Esophagus (tissue), 2 donors: ENCODE measurements around the gene KIFC1. TPM values are rescaled to one million over a fixed set of nuclear protein-coding genes. Genes with fewer than 3 reads are reported as not detected.
A peak's percentile ranks its signal among the peaks of the same experiment; 100 is the strongest.

Source experiments
- H3K27ac ChIP-seq, 2 donors: one replicate each; pipeline ENCODE4 v1.5.1; 2013; ENCODE audit warnings: low read depth in 2 of 2, mild to moderate bottlenecking in 2 of 2, inconsistent platforms in 1 of 2, low read length in 1 of 2, moderate library complexity in 1 of 2
- H3K27me3 ChIP-seq, 2 donors: one replicate each; pipeline ENCODE4 v1.6.1; 2013; ENCODE audit warnings: low read length in 2 of 2, control low read depth in 1 of 2, mild to moderate bottlenecking in 1 of 2; ENCODE audit not compliant: insufficient read depth in 2 of 2, control insufficient read depth in 1 of 2
- H3K36me3 ChIP-seq, 2 donors: one replicate each; pipeline ENCODE4 v1.6.1; 2013; ENCODE audit warnings: low read length in 1 of 2; ENCODE audit not compliant: control insufficient read depth in 2 of 2, insufficient read depth in 2 of 2
- H3K4me1 ChIP-seq, 2 donors: one replicate each; pipeline ENCODE4 v1.6.1; 2013; ENCODE audit warnings: low read length in 1 of 2; ENCODE audit not compliant: control insufficient read depth in 2 of 2, insufficient read depth in 2 of 2
- H3K4me3 ChIP-seq, 2 donors: one replicate each; pipeline ENCODE4 v1.5.1; 2013; ENCODE audit warnings: low read length in 2 of 2, mild to moderate bottlenecking in 2 of 2, low read depth in 1 of 2, moderate library complexity in 1 of 2
- H3K9me3 ChIP-seq, 2 donors: one replicate each; pipeline ENCODE4 v1.6.1; 2013; ENCODE audit warnings: mild to moderate bottlenecking in 2 of 2, low read depth in 1 of 2, low read length in 1 of 2, moderate library complexity in 1 of 2; ENCODE audit not compliant: control insufficient read depth in 2 of 2, insufficient read depth in 1 of 2
- WGBS, 2 donors: extraction: QIAGEN DNeasy Blood & Tissue Kit; methylation state at CpG; one replicate each; pipeline ENCODE4 v1.1.7; 2013; 5-methylcytosine and 5-hydroxymethylcytosine counted together
- polyA plus RNA-seq, 2 donors: library from polyadenylated mRNA; stranded (reverse); fragments of 200-250 nt; gene quantifications; one replicate each; pipeline ENCODE4 v1.2.3, GENCODE V29; 2013
- donor health status: healthy with polysubstance abuse.
- donor health status: Bipolar disorder and iron deficiency.

The KIFC1 gene
- polyA plus RNA-seq, 2 donors, result 12.5 to 15.0 TPM

GRCh38 chr6:33453393-33454008, 61.9 kb downstream of the KIFC1 start:
- peak overlapping the region; percentile 74 to 82 for H3K4me3 ChIP-seq
- H3K4me1 ChIP-seq, result peaks cover 4 to 5% of the 10 kb centered on the region in 2 donors
- H3K27me3 ChIP-seq, result no peaks in the 10 kb centered on the region
- no peak overlapping the region for H3K27ac ChIP-seq
- H3K36me3 ChIP-seq, result peaks cover 0 to 4% of the 10 kb centered on the region in 2 donors
- H3K9me3 ChIP-seq, result no peaks in the 10 kb centered on the region
- WGBS, 2 donors, result 3 to 5% methylated on average over 12 of the region's 12 CpGs

DNA sequence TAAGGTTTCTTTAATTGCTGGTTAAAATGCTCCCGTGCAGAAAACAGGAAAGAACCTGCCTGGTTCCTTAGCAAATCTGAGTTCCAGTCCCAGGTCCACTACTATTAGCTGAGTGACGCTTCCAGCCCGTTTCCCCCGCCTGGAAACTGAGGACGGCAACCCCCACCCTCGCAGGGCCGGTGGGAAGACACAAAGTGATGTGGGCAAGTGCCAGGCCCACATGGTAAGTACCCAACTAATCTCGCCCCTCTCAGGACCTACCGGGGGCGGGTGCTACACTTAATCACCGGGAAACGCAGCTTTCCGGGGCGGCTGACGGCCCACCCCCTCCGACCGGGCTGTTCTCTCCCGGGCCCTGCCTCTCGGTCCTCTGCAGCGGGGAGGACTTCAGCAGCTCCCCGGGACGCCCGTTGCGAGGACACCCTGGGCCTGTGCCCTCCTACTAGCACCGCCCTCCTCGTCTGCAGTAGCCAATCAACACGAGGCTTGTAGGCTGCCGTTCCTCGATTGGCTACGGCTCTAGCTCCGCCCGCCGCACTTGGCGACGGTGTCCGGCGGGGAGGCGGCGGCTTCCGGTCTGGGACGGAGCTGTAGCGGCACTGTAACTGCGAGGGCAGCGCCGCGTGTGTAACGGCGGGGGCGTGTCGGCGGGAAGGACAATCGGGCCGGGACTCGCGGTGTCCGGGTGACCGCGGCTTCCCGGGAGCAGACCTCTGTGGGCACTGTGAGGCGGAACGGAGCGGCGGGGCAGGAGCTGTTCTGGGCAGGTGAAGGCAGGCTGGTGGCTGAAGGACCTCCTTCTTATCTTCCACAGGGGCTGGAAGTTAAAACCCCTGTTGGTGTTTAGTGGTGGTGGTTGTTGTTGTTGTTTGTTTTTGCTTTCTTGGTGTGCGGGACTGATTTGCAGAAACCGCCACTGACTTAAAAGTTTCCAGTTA, 62.7 kb downstream of the KIFC1 start, which contains the start of gene ZBTB9:
TSS of gene ZBTB9 (plus strand) at position 568 of the 938 bp plus-strand sequence. CDS start 525 bp downstream, outside the sequence.
- no peaks in the 10 kb centered on the region for H3K36me3 ChIP-seq
- peak within 1 kb of the TSS; percentile 82 to 88 for H3K4me3 ChIP-seq
- H3K9me3 ChIP-seq, result no peaks in the 10 kb centered on the region
- WGBS, 2 donors, result 0% methylated on average over 64 to 65 of the region's 65 CpGs
- peaks cover 4 to 5% of the 10 kb centered on the region in 2 donors for H3K4me1 ChIP-seq
- H3K27me3 ChIP-seq, result no peaks in the 10 kb centered on the region
- peak within 1 kb of the TSS; percentile 65 to 70 for H3K27ac ChIP-seq

GRCh38 chr6:33455051-33455450, 63.4 kb downstream of the KIFC1 start:
- Histone ChIP-seq H3K9me3 (no peaks in the 10 kb centered on the region), H3K36me3 (no peaks in the 10 kb centered on the region), H3K27ac (no peak overlapping the region), H3K27me3 (no peaks in the 10 kb centered on the region), H3K4me3 (peak overlapping the region; percentile 82 to 88), H3K4me1 (peaks cover 4 to 5% of the 10 kb centered on the region in 2 donors)
- WGBS, 2 donors, result 41 to 45% methylated on average over 16 of the region's 16 CpGs

DNA sequence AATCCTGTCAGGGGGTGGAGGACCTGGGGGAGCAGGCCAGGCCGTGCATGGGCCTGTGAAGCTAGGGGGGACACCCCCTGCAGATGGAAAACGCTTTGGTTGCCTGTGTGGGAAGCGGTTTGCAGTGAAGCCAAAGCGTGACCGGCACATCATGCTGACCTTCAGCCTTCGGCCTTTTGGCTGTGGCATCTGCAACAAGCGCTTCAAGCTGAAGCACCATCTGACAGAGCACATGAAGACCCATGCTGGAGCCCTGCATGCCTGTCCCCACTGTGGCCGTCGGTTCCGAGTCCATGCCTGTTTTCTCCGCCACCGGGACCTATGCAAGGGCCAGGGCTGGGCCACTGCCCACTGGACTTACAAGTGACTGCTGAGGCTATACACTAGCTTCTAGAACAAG, 64.5 kb downstream of the KIFC1 start:
- H3K9me3 ChIP-seq, result no peaks in the 10 kb centered on the region
- no peaks in the 10 kb centered on the region for H3K27me3 ChIP-seq
- no peak overlapping the region for H3K27ac ChIP-seq
- no peak overlapping the region for H3K4me3 ChIP-seq
- peaks cover 4 to 5% of the 10 kb centered on the region in 2 donors for H3K4me1 ChIP-seq
- no peaks in the 10 kb centered on the region for H3K36me3 ChIP-seq
- WGBS, 2 donors, result 95 to 100% methylated on average over 12 of the region's 12 CpGs

GRCh38 chr6:33458676-33459075, 67.1 kb downstream of the KIFC1 start:
- Histone ChIP-seq H3K27me3 (no peaks in the 10 kb centered on the region), H3K9me3 (no peaks in the 10 kb centered on the region), H3K27ac (no peak overlapping the region), H3K4me3 (no peak overlapping the region), H3K36me3 (no peaks in the 10 kb centered on the region), H3K4me1 (peaks cover 0 to 5% of the 10 kb centered on the region in 2 donors)
- WGBS, 2 donors, result 62 to 71% methylated on average over 3 of the region's 3 CpGs

DNA sequence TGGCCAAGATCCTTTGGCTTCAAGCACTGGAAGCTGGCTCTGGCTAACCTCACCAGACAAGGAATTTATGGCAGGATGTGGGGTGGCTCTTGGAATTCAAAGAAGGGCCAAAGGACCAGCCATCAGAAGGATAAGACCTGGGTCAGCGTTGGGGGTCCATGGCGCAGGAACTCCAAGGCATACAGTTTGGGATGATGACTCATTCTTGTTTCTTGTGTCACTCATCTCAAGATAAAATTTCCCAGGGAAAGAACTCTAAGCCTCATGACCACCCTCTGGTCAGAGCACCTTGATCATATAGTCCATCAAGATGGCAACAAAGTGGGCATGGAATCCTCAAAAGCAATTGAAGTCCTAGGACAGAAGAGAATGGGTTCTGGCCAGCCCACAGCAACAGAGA, 67.6 kb downstream of the KIFC1 start:
- Histone ChIP-seq H3K9me3 (no peaks in the 10 kb centered on the region), H3K27me3 (no peaks in the 10 kb centered on the region), H3K4me3 (no peak overlapping the region), H3K27ac (no peak overlapping the region), H3K4me1 (peaks cover 0 to 5% of the 10 kb centered on the region in 2 donors), H3K36me3 (no peaks in the 10 kb centered on the region)
- WGBS, 2 donors, result 94 to 97% methylated on average over 2 of the region's 2 CpGs

Other genes starting within 250 kb of the KIFC1 start
- gene COL11A2, start 199.4 kb upstream of the KIFC1 start, polyA plus RNA-seq, result 1 to 10 TPM in 1 of 2 donors, under 1 TPM in 1; 0.38 to 1.3 TPM
- 10 to 100 TPM; 24.4 to 30.0 TPM for gene RXRB, start 191.2 kb upstream of the KIFC1 start, polyA plus RNA-seq
- gene SLC39A7, start 191.0 kb upstream of the KIFC1 start, polyA plus RNA-seq, result 10 to 100 TPM; 22.8 to 57.3 TPM
- 10 to 100 TPM; 16.7 to 33.7 TPM for gene HSD17B8, start 187.2 kb upstream of the KIFC1 start, polyA plus RNA-seq
- gene RING1, start 183.3 kb upstream of the KIFC1 start, polyA plus RNA-seq, result 10 to 100 TPM; 26.7 to 32.4 TPM
- gene VPS52, start 119.9 kb upstream of the KIFC1 start, polyA plus RNA-seq, result 10 to 100 TPM; 44.9 to 48.9 TPM
- gene RPS18, start 119.7 kb upstream of the KIFC1 start, polyA plus RNA-seq, result 1,000 to 10,000 TPM; 7,154 to 7,464 TPM
- gene B3GALT4, start 114.7 kb upstream of the KIFC1 start, polyA plus RNA-seq, result 10 to 100 TPM; 21.1 to 27.2 TPM
- 10 to 100 TPM; 38.6 to 44.5 TPM for gene WDR46, start 102.6 kb upstream of the KIFC1 start, polyA plus RNA-seq
- 100 to 1,000 TPM; 127 to 293 TPM for gene PFDN6, start 102.2 kb upstream of the KIFC1 start, polyA plus RNA-seq
- gene RGL2, start 92.9 kb upstream of the KIFC1 start, polyA plus RNA-seq, result 100 to 1,000 TPM in 1 of 2 donors, 10 to 100 TPM in 1; 58.7 to 134 TPM
- 10 to 100 TPM; 20.1 to 39.8 TPM for gene TAPBP, start 77.7 kb upstream of the KIFC1 start, polyA plus RNA-seq
- 10 to 100 TPM; 10.2 to 11.6 TPM for gene ZBTB22, start 74.1 kb upstream of the KIFC1 start, polyA plus RNA-seq
- gene DAXX, start 68.9 kb upstream of the KIFC1 start, polyA plus RNA-seq, result 10 to 100 TPM; 27.8 to 28.7 TPM
- 10 to 100 TPM; 27.3 to 46.0 TPM for gene PHF1, start 19.2 kb downstream of the KIFC1 start, polyA plus RNA-seq
- 100 to 1,000 TPM in 1 of 2 donors, 10 to 100 TPM in 1; 80.2 to 119 TPM for gene CUTA, start 26.3 kb downstream of the KIFC1 start, polyA plus RNA-seq
- 10 to 100 TPM in 1 of 2 donors, 1 to 10 TPM in 1; 4.1 to 18.2 TPM for gene SYNGAP1, start 28.2 kb downstream of the KIFC1 start, polyA plus RNA-seq
- gene ZBTB9, start 62.8 kb downstream of the KIFC1 start, polyA plus RNA-seq, result 1 to 10 TPM; 3.6 to 3.9 TPM
- 10 to 100 TPM; 20.4 to 22.6 TPM for gene BAK1, start 188.5 kb downstream of the KIFC1 start, polyA plus RNA-seq
- 10 to 100 TPM; 11.9 to 15.0 TPM for gene ITPR3, start 229.5 kb downstream of the KIFC1 start, polyA plus RNA-seq